MG63 (cell line): ENCODE measurements around the gene EIF4E1B. TPM values are rescaled to one million over a fixed set of nuclear protein-coding genes. Genes with fewer than 3 reads are reported as not detected.
"Not testable (repeated sequence)": the region's sequence is repeated elsewhere in the genome, so short reads cannot be mapped to it uniquely, and the experiment has no call there.

ENCODE experiments used
- DNase-seq: peaks from one replicate; pipeline ENCODE4 v3.0.0-alpha.2; 2020
- H3K27me3 ChIP-seq: fragments of 250-450 bp; sonication (Bioruptor Pico); 2 replicates; pipeline ENCODE4 v1.5.1; 2020; ENCODE audit warnings: mild to moderate bottlenecking, moderate library complexity
- H3K36me3 ChIP-seq: fragments of 250-450 bp; sonication (Bioruptor Pico); 2 replicates; pipeline ENCODE4 v1.5.1; 2020; ENCODE audit warnings: mild to moderate bottlenecking, moderate library complexity
- H3K4me3 ChIP-seq: fragments of 250-450 bp; sonication (Bioruptor Pico); 2 replicates; pipeline ENCODE4 v1.5.1; 2020; ENCODE audit warnings: mild to moderate bottlenecking, moderate library complexity
- H3K9me3 ChIP-seq: fragments of 250-450 bp; sonication (Bioruptor Pico); 2 replicates; pipeline ENCODE4 v1.5.1; 2020; ENCODE audit warnings: mild to moderate bottlenecking, moderate library complexity
- total RNA-seq: library from RNA; depleted of rRNA; stranded (reverse); fragments of >200 nt; shearing (Covaris generic); gene quantifications from 2 replicates; pipeline ENCODE4 v1.2.3, GENCODE V29; 2014; ENCODE audit warnings: low replicate concordance

The EIF4E1B gene
- total RNA-seq, 1 experiment from 2014 or later, result not detected

DNA sequence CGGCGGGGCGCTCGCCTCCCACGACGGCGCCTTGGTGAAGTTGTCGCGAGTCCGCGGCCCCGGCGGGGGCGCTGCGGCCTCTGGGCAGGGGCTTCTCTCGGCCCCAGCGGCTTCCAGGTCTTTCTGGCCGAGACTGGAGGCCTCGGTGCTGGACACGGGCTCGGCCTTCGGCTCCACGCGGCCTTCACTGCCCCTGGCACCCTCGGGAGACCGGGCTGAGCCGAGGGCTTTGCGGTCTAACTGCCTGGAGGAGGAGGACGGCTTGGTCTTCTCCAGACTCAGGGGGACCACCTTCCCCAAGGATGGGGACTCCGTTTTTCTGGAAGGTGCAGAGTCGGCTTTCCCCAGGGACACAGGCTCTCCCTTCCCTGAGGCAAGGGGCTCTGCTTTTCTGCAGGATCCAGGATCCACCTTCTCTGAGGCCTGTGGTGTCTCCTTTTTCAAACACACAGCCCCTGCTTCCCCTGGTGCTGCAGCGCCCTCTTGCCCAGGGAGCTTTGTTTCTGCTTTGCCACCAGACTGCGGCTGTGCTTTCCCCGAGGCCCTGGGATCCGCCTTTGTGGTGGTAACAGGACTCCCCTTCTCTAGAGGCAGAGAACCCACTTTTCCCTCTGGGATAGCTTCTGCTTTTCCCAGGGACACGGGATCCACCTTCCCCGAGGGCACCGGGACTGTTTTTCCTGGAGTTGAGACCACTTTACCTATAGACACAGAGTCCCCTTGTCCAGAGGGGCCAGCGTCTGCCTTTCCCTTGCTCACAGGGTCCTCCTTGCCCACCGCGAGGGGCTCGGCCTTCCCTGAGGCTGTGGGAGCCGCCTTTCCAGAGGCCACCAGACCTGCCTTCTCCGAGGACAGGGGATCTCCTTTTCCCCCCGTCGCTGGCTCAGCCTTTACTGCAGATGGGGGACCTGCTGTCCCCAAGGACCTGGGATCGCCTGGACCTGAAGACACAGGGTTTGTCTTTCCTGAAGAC is 32.8 kb upstream of the EIF4E1B start:
- Histone ChIP-seq H3K36me3 (peaks cover 10% of the 10 kb centered on the region), H3K9me3 (no peaks in the 10 kb centered on the region), H3K4me3 (no peak overlapping the region), H3K27me3 (no peaks in the 10 kb centered on the region)
- DNase-seq, result no peak

DNA sequence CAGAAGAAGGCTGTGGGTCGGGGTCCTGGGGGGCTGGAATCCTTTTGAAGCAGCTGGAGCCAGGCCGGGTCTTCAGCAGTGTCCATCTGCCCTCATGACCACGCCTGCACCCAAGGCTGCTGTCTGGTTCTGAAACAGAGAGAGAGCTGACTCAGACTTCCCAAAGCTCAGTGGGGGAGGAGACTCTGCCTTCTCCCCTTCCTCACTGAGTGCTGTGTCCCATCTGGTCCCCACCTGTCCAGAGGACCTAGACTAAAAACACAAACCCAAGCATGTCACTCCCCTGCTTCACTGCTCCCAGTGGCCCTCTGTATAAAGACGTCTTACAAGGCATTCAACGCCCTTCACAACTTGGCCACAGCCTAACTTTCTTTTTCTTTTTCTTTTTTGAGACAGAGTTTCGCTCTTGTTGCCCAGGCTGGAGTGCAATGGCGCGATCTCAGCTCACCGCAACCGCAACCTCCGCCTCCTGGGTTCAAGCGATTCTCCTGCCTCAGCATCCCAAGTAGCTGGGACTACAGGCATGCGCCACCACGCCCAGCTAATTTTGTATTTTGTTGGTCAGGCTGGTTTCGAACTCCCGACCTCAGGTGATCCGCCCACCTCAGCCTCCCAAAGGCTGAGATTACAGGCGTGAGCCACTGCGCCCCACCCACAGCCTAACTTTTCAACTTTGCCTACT is 30.6 kb upstream of the EIF4E1B start:
- not testable (repeated sequence) for H3K4me3 ChIP-seq, H3K27me3 ChIP-seq, DNase-seq, H3K9me3 ChIP-seq
- peaks cover 10% of the 10 kb centered on the region for H3K36me3 ChIP-seq

DNA sequence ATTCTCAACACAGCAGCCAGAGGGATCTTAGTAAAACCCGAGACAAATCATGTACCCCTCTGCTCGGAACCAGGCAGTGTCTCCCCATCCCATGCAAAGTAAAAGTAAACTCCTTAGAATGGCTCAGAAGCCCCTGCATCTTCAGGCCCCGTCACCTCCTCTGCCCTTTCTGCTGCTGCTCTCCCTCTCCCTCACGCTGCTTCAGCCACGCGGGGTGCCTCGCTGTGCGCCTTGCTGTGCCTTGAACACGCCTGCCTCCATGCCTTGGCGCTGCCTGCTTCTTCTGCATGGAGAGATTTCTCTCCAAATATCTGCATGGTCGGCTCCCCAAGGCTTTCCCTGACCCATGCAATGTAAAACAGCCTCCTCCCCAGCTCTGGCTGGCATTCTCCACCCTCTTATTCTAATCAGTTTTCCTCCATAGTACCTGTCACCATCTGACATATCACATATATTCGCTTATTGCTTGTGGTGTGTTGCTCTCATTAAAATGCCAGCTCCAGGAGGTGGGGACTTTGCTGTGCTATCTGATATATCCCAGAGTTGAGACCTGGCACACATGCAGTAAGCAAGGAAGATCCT is 28.5 kb upstream of the EIF4E1B start:
- DNase-seq, result no peak
- no peaks in the 10 kb centered on the region for H3K27me3 ChIP-seq
- H3K9me3 ChIP-seq, result no peaks in the 10 kb centered on the region
- H3K36me3 ChIP-seq, result peaks cover 10% of the 10 kb centered on the region
- no peak overlapping the region for H3K4me3 ChIP-seq

DNA sequence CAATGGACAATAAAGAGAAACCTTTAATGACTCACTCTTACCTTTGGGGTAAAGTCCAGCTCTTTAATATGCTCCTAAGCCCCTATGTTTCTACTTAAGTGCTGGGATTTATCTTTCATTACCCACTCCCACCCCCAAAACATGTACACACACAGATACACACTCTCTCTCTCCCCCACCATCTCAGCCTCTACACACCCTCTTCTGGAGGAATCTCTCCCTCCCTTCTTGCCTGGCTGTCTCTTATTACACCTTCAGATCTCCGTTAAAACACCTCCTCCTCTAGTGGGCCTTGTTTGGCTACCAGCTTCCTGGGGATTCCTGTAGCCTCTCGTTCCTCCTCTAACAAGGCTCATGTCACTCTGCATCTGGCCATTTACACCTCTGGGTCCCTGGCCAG is 27.4 kb upstream of the EIF4E1B start:
- H3K9me3 ChIP-seq, result no peaks in the 10 kb centered on the region
- H3K4me3 ChIP-seq, result no peak overlapping the region
- no peak for DNase-seq
- peaks cover 10% of the 10 kb centered on the region for H3K36me3 ChIP-seq
- no peaks in the 10 kb centered on the region for H3K27me3 ChIP-seq

DNA sequence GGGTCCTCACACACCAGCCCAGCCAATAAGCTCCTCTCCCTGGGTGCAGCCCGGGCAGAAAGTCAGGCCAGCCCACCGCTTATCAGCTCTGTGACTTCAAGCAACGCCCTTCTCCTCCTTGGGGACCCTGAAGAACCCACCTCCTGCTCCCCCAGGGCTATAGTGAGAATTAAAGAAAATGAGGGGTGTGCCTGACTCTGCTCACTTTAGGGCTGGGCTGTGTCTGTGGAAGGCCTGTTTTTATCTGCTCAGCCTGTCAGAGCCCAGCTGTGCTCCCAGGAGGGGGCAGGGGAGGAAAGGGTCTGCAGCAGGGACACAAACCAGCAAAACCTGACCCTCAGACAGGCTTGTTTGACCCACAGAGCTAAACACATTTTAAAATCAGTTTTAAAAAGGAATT is 24.4 kb upstream of the EIF4E1B start:
- DNase-seq, result no peak
- Histone ChIP-seq H3K9me3 (no peaks in the 10 kb centered on the region; the same call in 1 of the 2 replicates), H3K36me3 (no peaks in the 10 kb centered on the region; the same call in 1 of the 2 replicates), H3K27me3 (0 out of 2 replicates have a peak, but pooled peaks cover 2% of the 10 kb centered on the region), H3K4me3 (no peak overlapping the region)

DNA sequence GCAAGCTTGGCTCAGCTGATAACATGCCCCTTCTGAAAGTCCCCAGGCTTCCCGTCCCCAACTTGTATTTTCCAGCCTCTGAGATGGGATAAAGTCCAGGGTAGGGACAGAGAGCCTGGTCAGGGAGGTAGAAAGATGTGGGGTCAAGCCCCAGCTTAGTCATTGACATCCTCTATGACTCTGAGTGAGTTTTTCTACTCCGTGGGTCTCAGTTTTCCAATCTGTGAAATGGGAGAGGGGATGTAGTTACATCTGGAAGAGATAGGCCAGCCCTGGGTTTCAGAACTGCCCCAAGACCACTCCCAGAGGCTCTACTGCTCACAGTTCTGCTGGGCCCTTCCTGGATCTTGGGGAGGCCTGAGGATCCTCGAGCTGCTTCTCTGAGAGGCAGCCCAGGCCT is 23.6 kb upstream of the EIF4E1B start:
- Histone ChIP-seq H3K36me3 (no peaks in the 10 kb centered on the region; the same call in 1 of the 2 replicates), H3K9me3 (no peaks in the 10 kb centered on the region; the same call in 1 of the 2 replicates), H3K4me3 (no peak overlapping the region), H3K27me3 (0 out of 2 replicates have a peak, but pooled peaks cover 2% of the 10 kb centered on the region)
- no peak for DNase-seq

DNA sequence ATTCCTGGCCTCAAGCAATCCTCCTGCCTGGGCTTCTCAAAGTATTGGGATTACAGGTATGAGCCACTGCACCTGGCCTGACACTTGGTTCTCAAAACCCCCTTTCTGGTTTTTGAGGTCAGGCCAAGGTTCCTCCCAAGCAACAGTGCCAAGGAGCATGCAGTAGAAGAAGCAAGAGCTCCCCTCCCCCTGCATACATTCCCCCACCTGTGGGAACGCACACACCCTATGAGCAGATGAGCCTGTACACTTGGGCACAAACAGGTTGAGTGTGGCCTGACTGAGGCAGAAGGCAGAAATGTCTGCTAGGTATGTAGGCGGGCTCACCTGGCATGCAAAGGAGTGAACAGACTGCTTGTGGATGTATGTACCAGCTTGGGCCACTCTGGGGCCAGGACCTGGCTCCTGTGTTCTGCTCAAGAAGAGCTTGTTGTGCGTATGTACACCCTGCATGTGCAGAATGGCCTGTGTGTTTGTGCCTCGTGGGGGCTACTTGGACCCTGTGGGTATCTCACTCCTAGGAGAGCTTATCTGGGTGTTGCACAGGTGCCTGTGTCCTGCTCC is 22.3 kb upstream of the EIF4E1B start:
- H3K27me3 ChIP-seq, result 0 out of 2 replicates have a peak, but pooled peaks cover 2% of the 10 kb centered on the region
- no peaks in the 10 kb centered on the region; the same call in 1 of the 2 replicates for H3K9me3 ChIP-seq
- no peaks in the 10 kb centered on the region; the same call in 1 of the 2 replicates for H3K36me3 ChIP-seq
- DNase-seq, result no peak
- H3K4me3 ChIP-seq, result no peak overlapping the region

DNA sequence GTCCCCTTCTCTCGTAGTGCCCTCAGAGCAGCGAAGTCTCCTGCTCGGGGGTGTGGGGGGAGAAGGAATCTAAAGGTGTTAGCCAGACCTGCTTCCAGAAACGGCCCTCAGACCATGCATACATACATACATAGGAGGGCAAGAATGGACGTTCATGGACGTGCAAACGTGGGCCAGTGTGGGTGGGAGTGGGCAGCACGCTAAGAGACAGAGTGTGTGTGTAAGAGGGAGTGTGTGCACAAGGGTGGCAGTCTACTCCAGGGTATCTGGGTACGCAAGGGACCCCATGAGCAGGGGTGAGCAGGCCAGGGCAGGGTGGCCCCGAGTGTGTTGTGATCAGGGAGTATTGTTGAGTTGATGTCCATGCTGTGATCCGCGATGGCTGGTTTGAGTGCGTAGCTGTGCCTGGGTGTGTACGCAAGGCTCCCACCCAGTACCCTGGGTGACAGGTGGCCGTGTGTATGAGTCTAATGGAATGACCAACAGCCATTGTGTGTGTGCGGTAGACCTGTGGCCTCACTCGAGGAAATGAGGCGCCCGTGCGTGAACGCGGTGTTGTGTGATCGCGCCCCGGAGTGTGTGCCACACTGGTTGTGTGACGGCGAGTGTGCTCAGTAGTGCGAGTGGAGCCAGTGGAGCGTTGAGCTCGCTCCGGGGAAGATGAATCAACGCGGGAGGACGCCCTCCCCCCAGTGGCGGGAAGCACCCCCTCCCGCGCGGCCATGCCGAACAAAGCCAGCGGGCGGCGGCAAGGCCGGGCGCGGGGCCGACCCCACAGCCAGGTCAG is 21.3 kb upstream of the EIF4E1B start:
- Histone ChIP-seq H3K27me3 (0 out of 2 replicates have a peak, but pooled peaks cover 2% of the 10 kb centered on the region), H3K4me3 (peak overlapping the region; percentile 61), H3K36me3 (no peaks in the 10 kb centered on the region; the same call in 1 of the 2 replicates), H3K9me3 (no peaks in the 10 kb centered on the region; the same call in 1 of the 2 replicates)
- peak; percentile 63 for DNase-seq

DNA sequence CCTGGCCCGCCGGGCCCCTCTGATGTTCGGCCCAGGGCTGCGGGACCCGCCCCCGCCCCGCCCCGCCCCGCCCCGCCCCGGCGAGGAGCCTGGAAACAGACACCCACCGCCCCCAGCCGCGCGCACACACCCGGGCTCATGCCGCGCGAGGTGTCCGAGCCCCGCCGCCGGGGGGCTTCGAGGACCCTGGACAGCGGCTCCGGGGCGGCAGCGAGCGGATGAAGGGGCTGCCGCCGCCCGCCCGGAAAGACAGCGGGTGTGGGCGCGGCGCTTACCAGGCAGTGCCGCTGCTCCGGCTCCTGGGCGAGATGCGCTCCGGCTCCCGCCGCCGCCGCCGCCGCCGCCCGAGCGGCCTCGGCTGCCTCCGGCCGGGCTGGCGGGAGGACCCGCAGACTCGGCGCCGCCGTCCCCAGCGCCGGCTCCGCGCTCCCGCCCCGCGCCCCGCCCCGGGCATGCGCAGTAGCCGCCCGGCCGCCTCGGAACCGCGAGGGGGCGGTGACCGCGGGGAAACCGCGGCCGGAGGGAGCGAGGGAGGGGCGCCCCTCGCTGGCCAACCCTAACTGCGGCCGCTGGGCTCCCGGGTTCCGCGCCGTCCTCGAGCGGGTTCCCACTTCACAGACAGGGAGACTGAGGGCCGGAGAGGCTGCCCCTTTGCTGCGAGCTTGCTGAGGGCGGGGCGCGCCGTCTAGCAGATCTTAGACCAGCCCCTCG is 20.6 kb upstream of the EIF4E1B start, which contains the start of gene GPRIN1:
GPRIN1 (minus strand) TSS at position 433 of the 711 bp plus-strand sequence. CDS start 10,322 bp downstream, outside the sequence.
- Histone ChIP-seq H3K27me3 (0 out of 2 replicates have a peak, but pooled peaks cover 2% of the 10 kb centered on the region), H3K9me3 (no peaks in the 10 kb centered on the region; the same call in 1 of the 2 replicates), H3K36me3 (no peaks in the 10 kb centered on the region; the same call in 1 of the 2 replicates), H3K4me3 (peak within 1 kb of the TSS; percentile 61)
- peak; percentile 71 for DNase-seq

DNA sequence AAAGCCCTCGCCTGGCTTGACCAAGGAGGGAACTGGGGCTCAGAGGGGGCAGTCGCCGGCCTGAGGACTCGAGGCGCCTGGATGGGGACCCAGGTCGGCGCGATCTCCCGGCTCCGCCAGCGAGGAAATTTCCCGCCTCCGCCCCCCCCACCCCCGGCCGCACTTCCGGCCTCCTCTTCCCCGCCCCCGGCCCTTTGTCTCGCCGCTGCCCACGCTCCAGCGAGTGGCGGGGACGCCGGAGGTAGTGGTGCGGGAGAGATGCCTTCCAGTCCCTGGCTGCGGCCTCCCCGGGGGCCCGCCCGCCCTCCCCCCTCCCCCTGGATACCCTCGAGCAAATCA is 20.1 kb upstream of the EIF4E1B start:
- H3K27me3 ChIP-seq, result 0 out of 2 replicates have a peak, but pooled peaks cover 2% of the 10 kb centered on the region
- H3K9me3 ChIP-seq, result no peaks in the 10 kb centered on the region; the same call in 1 of the 2 replicates
- peak overlapping the region; percentile 61 for H3K4me3 ChIP-seq
- peak; percentile 39 for DNase-seq
- no peaks in the 10 kb centered on the region; the same call in 1 of the 2 replicates for H3K36me3 ChIP-seq

DNA sequence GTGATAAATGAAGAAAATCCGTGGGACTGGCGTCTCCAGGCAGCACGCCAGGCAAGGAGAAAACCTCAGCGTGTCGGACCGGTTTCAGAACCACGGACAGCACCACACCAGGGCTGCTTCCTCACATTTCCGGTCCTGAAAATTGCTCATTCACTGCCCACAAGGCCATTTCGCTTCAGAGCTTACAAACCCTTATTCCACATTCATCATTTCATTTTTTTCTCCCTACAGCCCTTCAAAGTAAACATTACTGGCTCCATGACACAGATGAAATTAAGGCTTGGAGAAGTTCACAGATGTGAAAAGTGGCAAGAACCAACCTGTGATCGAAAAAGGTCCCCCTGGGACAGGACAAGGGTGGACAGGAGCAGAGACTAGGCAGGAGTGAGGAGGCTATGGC is 19.0 kb upstream of the EIF4E1B start:
- Histone ChIP-seq H3K4me3 (no peak overlapping the region), H3K27me3 (0 out of 2 replicates have a peak, but pooled peaks cover 2% of the 10 kb centered on the region)

DNA sequence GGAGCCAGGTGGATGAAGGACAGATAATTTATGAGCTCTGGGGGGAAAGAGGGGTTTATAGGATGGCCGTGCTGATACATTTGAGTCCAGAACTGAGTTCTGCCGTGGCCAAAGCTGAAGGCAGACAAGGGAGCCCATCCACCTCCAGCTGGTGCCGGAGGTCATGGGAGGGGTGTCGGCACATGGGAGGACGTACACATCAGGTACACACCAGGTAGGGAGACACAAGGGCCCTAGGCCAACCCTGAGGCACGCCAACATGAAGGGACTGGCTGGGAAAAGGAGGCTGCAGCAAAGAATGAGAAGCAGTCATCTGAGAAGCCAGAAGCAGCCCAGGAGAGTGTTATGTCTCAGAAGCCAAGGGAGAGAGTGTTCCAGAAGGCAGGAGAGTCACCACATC is 18.5 kb upstream of the EIF4E1B start:
- Histone ChIP-seq H3K27me3 (0 out of 2 replicates have a peak, but pooled peaks cover 2% of the 10 kb centered on the region), H3K9me3 (no peaks in the 10 kb centered on the region; the same call in 1 of the 2 replicates), H3K36me3 (no peaks in the 10 kb centered on the region; the same call in 1 of the 2 replicates), H3K4me3 (no peak overlapping the region)
- DNase-seq, result no peak

More for the DNA sequence above, 19.0 kb upstream of the EIF4E1B start:
- H3K9me3 ChIP-seq, result no peaks in the 10 kb centered on the region; the same call in 1 of the 2 replicates
- DNase-seq, result peak; percentile 86
- H3K36me3 ChIP-seq, result no peaks in the 10 kb centered on the region; the same call in 1 of the 2 replicates

DNA sequence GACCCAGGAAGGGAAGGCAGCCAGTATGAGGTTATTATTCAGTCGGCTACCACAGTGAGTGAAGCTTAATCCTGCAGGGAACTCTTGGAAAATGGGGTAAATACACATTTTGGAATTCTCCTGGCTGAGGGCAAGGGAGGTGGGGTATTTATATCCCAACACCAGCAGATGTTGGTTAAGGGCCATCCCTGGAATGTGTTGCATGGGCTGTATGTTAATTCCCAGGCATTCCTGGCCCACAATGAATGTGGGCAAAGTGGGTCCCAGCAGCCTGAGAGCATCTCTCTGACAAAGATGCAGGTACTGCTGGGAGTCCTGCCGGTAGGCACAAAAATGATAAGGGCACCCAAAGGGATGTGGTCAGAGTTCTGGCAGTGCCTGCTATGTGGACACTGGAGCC is 17.6 kb upstream of the EIF4E1B start:
- DNase-seq, result no peak
- H3K9me3 ChIP-seq, result no peaks in the 10 kb centered on the region; the same call in 1 of the 2 replicates
- H3K4me3 ChIP-seq, result no peak overlapping the region
- H3K36me3 ChIP-seq, result no peaks in the 10 kb centered on the region; the same call in 1 of the 2 replicates
- 0 out of 2 replicates have a peak, but pooled peaks cover 2% of the 10 kb centered on the region for H3K27me3 ChIP-seq

DNA sequence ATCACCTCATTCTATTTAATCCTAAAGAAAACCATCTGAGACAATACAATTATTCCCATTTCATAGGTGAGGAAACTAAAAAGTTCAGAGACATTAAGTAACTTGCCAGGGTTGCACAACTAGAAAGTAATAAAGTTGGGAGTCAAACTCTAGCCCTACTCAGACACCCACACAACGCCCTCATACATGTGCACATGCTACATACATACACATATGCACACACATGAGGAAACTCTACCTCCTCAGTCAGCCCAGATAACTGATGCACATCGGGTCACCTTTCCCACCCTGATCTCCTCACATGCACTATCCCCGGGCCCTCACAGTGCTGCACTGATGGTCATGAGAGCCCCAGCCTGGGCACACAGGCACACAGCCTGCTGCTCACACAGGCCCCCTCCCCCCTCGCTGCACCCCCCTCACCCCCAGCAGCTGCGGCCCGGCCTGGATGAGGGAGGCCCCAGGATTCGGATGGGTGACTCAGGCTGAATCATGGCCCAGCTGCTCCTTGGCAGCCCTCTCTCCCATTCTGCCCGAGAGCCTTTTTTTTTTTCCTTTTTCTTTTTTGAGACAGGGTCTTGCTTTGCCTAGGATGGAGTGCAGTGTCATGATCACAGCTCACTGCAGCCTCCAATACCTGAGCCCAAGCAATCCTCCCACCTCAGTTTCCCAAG is 15.5 kb upstream of the EIF4E1B start:
- H3K9me3 ChIP-seq, result no peaks in the 10 kb centered on the region
- DNase-seq, result peak; percentile 92
- H3K27me3 ChIP-seq, result peaks cover 8% of the 10 kb centered on the region
- no peak overlapping the region for H3K4me3 ChIP-seq
- H3K36me3 ChIP-seq, result no peaks in the 10 kb centered on the region
